GM21423 (cell line): ENCODE data around the gene CHCHD1.
"Not testable (repeated sequence)": the region's sequence is repeated elsewhere in the genome, so short reads cannot be mapped to it uniquely, and the experiment has no call there.

Experiments
- ATAC-seq: cut with Tn5 transposase; IDR thresholded peaks from one replicate; pipeline ENCODE4 v1.9.1; 2021; ENCODE audit warnings: mild to moderate bottlenecking, moderate library complexity; ENCODE audit not compliant: unreplicated experiment

The CHCHD1 gene

DNA sequence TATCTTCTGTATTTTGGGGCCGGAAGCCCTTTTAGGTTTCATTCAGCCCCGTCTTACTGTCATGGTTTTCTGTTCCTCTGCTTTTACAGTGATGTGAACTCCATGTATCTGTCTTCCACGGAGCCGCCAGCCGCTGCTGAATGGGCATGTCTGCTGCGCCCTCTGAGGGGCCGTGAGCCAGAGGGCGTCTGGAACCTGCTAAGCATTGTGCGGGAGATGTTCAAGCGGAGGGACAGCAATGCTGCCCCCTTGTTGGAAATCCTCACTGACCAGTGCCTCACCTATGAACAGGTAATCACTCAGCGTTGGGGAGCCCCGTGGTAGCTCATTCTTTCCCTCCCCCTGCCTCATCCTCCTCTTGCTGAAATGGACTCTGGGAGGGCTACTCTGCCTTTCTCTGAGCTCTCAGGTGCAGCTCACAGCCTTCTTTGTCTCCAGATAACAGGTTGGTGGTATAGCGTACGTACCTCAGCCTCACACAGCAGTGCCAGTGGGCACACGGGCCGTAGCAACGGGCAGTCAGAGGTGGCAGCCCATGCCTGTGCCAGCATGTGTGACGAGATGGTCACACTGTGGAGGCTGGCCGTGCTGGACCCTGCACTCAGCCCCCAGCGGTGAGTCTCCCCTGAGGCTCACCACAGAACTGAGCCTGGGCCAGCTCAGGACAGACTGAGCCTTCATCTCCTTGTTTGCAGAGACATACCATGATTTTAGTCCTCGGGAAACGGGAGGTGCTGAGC is 9.2 kb downstream of the CHCHD1 start:
- no peak for ATAC-seq

DNA sequence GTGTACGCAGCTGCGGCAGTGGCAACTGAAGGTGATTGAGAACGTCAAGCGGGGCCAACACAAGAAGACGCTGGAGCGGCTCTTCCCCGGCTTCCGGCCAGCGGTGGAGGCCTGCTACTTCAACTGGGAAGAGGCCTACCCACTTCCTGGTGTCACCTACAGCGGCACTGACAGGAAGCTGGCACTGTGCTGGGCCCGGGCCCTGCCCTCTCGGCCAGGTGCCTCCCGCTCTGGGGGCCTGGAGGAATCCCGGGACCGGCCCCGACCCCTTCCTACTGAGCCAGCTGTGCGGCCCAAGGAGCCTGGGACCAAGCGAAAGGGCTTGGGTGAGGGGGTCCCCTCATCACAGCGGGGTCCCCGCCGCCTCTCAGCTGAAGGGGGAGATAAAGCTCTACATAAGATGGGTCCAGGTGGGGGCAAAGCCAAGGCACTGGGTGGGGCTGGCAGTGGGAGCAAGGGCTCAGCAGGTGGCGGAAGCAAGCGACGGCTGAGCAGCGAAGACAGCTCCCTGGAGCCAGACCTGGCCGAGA is 10.1 kb downstream of the CHCHD1 start:
- no peak for ATAC-seq

DNA sequence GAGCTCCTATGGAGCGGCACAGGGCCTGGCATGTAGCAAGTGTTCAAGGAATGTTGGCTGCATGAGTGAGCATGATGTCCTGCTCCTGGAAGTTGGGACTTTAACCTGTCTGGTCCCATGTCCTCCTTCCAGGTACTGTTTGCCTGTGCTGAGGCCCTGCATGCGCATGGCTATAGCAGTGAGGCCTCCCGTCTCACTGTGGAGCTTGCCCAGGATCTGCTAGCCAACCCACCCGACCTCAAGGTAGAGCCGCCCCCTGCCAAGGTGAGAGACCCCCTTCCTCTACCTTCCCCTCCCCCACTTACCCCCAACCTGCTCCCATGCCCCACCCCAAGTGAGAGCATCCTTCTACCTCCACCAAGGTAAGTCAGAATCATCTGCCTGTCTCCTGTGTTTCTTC is 11.6 kb downstream of the CHCHD1 start:
- no peak for ATAC-seq

DNA sequence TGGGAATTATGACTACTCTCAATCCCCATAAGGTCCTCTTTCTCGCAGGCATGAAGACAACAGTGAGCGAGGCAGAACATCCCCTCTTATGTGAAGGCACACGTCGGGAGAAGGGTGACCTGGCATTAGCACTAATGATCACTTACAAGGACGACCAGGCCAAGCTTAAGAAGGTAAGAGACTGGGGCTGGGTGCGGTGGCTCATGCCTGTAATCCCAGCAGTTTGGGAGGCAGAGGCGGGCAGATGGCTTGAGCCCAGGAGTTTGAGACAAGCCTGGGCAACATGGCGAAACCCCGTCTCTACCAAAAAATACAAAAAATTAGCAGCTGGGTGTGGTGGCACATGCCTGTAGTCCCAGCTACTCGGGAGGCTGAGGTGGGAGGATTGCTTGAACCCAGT is 13.6 kb downstream of the CHCHD1 start:
- ATAC-seq, result not testable (repeated sequence)

- not testable (repeated sequence) for ATAC-seq
Measured at GRCh38 chr10:73796035-73796434, 14.2 kb downstream of the CHCHD1 start.

GRCh38 chr10:73796766-73797165 is 14.9 kb downstream of the CHCHD1 start:
- ATAC-seq, result no peak

DNA sequence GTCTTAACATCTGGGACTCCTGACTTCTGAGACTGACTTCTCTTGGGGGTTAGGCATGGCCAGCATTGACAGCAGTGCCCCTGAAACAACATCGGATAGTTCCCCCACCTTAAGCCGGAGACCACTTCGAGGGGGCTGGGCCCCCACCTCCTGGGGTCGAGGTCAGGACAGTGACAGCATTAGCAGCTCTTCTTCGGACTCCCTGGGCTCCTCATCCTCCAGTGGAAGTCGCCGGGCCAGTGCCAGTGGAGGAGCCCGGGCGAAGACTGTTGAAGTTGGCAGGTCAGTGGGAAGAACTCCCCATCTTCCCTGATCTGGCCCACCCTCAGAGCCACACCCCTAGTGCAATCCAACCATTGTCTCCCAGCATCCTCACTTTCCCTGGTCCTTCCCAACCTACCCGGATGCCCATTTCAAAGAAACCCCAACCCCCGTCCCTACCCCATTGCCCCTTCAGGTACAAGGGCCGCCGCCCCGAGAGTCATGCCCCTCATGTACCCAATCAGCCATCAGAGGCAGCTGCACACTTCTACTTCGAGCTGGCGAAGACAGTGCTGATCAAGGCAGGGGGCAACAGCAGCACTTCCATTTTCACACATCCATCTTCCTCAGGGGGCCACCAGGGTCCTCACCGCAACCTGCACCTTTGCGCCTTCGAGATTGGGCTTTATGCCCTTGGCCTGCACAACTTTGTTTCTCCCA is 15.6 kb downstream of the CHCHD1 start:
- ATAC-seq, result no peak

DNA sequence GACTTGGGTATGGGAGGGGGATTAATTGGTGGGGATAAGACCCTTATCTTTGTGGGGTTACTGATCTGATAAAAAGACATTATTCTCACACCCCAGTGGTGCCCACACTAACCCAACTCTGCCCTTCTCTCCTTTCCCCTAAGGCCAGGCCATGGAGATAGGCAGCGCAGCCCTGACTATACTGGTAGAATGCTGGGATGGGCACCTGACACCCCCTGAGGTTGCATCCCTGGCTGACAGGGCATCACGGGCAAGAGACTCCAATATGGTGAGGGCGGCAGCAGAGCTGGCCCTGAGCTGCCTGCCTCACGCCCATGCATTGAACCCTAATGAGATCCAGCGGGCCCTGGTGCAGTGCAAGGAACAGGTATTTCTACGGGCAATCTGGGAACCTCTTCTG is 16.2 kb downstream of the CHCHD1 start:
- ATAC-seq, result no peak

GRCh38 chr10:73798927-73799560 is 17.2 kb downstream of the CHCHD1 start:
- no peak for ATAC-seq

DNA sequence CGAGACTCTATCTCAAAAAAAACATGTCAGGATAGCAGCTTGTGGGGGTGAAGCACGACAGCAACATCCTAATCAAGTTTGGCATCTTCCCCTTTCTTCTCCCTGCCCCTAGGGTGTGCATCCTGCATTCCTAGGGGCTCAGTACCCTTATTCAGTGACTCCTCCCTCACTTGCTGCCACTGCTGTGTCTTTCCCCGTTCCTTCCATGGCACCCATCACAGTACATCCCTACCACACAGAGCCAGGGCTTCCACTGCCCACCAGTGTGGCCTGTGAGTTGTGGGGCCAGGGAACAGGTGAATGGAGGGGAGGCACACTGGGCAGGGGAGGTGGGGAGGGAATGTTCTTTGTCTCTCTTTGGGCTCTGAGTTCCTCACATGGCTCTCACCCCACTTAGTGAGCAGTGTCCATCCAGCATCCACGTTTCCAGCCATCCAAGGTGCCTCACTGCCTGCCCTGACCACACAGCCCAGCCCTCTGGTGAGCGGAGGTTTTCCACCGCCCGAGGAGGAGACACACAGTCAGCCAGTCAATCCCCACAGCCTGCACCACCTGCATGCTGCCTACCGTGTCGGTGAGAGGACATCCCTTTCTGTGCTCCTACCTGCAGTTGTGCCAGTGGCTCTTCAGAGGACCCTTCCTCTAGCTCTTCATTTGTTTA is 18.2 kb downstream of the CHCHD1 start:
- ATAC-seq, result no peak

GRCh38 chr10:73800560-73801252 is 18.9 kb downstream of the CHCHD1 start:
- no peak for ATAC-seq

DNA sequence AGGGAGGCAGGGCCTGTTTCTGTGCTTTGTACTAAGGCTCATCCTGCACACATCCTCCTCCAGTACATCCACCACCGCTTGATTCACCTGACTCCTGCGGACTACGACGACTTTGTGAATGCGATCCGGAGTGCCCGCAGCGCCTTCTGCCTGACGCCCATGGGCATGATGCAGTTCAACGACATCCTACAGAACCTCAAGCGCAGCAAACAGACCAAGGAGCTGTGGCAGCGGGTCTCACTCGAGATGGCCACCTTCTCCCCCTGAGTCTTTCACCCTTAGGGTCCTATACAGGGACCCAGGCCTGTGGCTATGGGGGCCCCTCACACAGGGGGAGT is 19.4 kb downstream of the CHCHD1 start:
- no peak for ATAC-seq

DNA sequence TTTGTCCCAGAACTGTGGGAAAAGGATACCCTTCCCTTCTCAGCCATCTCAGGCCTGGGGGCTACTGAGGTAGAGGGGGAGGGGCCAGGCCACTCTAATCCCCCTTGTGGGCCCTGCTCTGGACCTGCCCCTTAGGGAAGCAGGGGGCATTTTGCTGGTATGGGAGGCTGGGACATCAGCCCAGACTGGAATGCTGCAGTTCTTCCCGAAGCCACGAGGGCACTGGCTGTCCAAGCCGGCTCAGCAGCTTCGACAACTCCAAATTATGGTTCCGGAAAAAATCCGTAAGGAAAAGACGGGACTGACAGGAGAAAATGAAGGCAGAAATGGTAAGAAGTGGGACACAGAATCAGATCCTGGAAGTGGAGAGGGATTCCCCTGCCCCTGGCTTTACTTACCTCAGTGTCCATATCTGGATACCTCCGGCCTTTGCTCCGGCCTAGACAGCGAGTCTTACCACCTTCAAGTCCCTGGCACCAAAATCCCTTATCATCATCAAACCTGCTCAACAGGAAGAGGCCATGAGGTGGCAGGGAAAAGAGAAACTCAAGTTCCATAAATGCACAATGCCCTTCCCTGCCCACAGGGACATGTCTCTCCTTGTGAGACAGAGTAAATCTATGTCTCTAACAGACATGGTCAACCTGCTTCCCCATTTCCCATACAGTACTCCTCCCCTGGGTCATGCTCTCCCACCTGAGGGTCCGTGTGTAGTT is 20.6 kb downstream of the CHCHD1 start:
- no peak for ATAC-seq

GRCh38 chr10:73803680-73804286 is 21.9 kb downstream of the CHCHD1 start:
- peak; percentile 71 for ATAC-seq

GRCh38 chr10:73806176-73806950 is 24.5 kb downstream of the CHCHD1 start:
- no peak for ATAC-seq

GRCh38 chr10:73807471-73807870 is 25.6 kb downstream of the CHCHD1 start:
- ATAC-seq, result no peak

DNA sequence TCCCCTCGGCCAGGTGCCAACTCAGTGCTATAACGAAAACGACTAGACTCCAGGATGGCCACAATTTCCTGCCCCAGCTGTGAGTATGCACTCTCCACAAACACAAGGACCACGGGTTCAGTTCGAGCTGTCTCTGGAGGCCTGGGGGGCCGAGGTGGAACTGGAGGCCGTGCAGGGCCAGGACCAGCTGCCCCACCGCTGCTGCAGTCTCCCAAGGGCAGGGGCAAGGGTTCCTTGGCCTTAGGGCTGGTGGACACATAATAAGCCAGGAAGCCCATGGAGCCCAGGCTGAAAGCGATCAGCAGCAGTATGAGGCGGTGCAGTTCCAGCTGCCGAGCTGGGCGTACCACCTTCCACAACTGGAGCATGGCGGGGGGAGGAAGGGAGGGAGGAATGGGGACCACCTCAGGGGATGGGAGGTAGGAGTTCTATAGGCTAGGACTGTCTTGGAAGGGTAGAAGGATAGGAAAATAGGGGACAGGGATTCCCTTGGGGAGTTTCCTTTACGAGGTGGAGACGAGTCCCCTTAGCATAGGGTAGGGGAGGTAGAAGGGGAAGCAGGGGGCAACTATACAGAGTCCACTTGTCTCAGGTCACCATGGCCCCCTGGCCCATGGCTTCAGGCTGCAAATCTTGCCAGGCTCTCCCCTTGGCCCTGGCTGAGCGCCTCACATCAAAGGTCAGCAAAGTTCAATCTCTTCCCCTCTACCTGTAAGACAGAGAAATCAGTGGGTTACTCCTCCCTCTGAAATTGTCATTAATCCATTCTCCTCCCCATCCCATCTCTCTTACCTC is 26.4 kb downstream of the CHCHD1 start:
- ATAC-seq, result no peak
